Erythroblast (primary cell): ENCODE data around the gene CSNK1E.

Experiments
- GATA1 ChIP-seq: IDR thresholded peaks from 2 replicates; pipeline ENCODE4 v1.6.1; 2011; ENCODE audit warnings: low read depth, mild to moderate bottlenecking, control low read depth, low read length, moderate library complexity
- POLR2A ChIP-seq: IDR thresholded peaks from 2 replicates; pipeline ENCODE4 v1.6.1; 2011; ENCODE audit warnings: mild to moderate bottlenecking, low read length

GRCh38 chr22:38246692-38247091 is 70.5 kb downstream of the CSNK1E start:
- TF ChIP-seq POLR2A, result no peak
- no peak for TF ChIP-seq GATA1
